ENCODE data around the gene GDF7. TPM values are rescaled to one million over a fixed set of nuclear protein-coding genes. Genes with fewer than 3 reads are reported as not detected.

GDF7 gene
- total and polyA plus RNA-seq, 2 of the 4 experiments (the other 2 are of a cell fraction), result under 0.01 to 0.02 TPM

- H3K79me1 ChIP-seq (ENCODE audit: low read depth in 1 of 2, low read length in 2 of 2), result peaks cover 8 to 13% of the 10 kb centered on the region in 2 experiments; a peak in 3 of 4 replicates
- dilution Hi-C loops (cut with HindIII; ENCODE audit: low sequenced_read_pairs, unreplicated experiment) (no loop called here), intact Hi-C loops (cut with micrococcal nuclease) (no loop called here), in situ Hi-C loops (cut with MboI; ENCODE audit: low sequenced_read_pairs) (loop anchor here (25.0 kb wide), 1 partner anchor 1108 kb away; no protein-coding TSS in a partner anchor)
- no peak overlapping the region for H3K27ac ChIP-seq (ENCODE audit: insufficient read depth, low read length)
- no TSS peak for BruUV-seq (replicated peaks)
- no peak overlapping the region for H3K4me3 ChIP-seq (ENCODE audit: insufficient read depth, low read depth, low read length)
- ChIA-PET CTCF (no interaction called here), POLR2A (ENCODE audit: unreplicated experiment) (no interaction called here)
- no peaks in the 10 kb centered on the region for H3K36me3 ChIP-seq (ENCODE audit: control insufficient read depth, insufficient read depth, low read length)
- H2AK9ac ChIP-seq (replicated peaks; ENCODE audit: low read depth, low read length, poor library complexity), result no peak overlapping the region
- peaks cover 6% of the 10 kb centered on the region for H3K9me1 ChIP-seq (ENCODE audit: insufficient read depth, low read length)
- DNase-seq (no peak), ATAC-seq (ENCODE audit: low read depth) (no peak)
- H3K9ac ChIP-seq (ENCODE audit: low read depth, low read length), result no peak overlapping the region
- peaks cover 31% of the 10 kb centered on the region for H3K27me3 ChIP-seq (ENCODE audit: control insufficient read depth, insufficient read depth, low read length)
- H4K20me1 ChIP-seq (ENCODE audit: insufficient read depth, low read length), result no peaks in the 10 kb centered on the region
- H2AFZ ChIP-seq (replicated peaks; ENCODE audit: low read length, poor library complexity), result no peak overlapping the region
- H3K56ac ChIP-seq (ENCODE audit: extremely low read depth, insufficient read depth, low read length), result no peak overlapping the region
- no peak overlapping the region for H4K91ac ChIP-seq (ENCODE audit: insufficient read depth, low read depth, low read length)
- no peak overlapping the region for H3K14ac ChIP-seq (replicated peaks; ENCODE audit: low read depth, low read length)
- H2BK20ac ChIP-seq (ENCODE audit: low read depth, low read length), result no peak overlapping the region
- WGBS, 2 experiments (ENCODE audit: extremely low coverage in 2 of 2, insufficient read length in 1 of 2), result no CpG with 5 or more reads among the region's 2 CpGs
- no peak overlapping the region for H2BK5ac ChIP-seq (ENCODE audit: low read depth, low read length, poor library complexity, severe bottlenecking)
- no peak overlapping the region for H3K4me2 ChIP-seq (ENCODE audit: low read depth, low read length)
- no peak overlapping the region for H4K5ac ChIP-seq (ENCODE audit: low read depth, low read length)
- H3K4me1 ChIP-seq (ENCODE audit: control insufficient read depth, insufficient read depth, low read length), result peaks cover 7% of the 10 kb centered on the region
- no peak overlapping the region for H3K18ac ChIP-seq (ENCODE audit: low read depth, low read length)
- no peak overlapping the region for H3K23ac ChIP-seq (ENCODE audit: low read depth, low read length)
- H3K4ac ChIP-seq (ENCODE audit: low read depth, low read length), result no peak overlapping the region
- H2BK120ac ChIP-seq (ENCODE audit: low read depth, low read length), result no peak overlapping the region
- TF ChIP-seq MAFK (IDR thresholded peaks at IDR 0.05; ENCODE audit: low read depth, low read length) (no peak), BHLHE40 (IDR thresholded peaks at IDR 0.05; ENCODE audit: low read depth, low read length) (no peak), FOS (IDR thresholded peaks at IDR 0.05; ENCODE audit: low read depth, low read length) (no peak), MAZ (IDR thresholded peaks at IDR 0.05; ENCODE audit: borderline replicate concordance, low read depth, low read length) (no peak)
- no peak overlapping the region for H2BK15ac ChIP-seq (ENCODE audit: low read depth, low read length)
- H3K9me3 ChIP-seq (ENCODE audit: control insufficient read depth, insufficient read depth, low read length), result no peaks in the 10 kb centered on the region
- no peak overlapping the region for H2AK5ac ChIP-seq (ENCODE audit: low read depth, low read length)
- H4K8ac ChIP-seq (ENCODE audit: low read depth in 2 of 2, low read length in 2 of 2), result no peak overlapping the region
Observed at GRCh38 chr2:20654535-20654813, 12.5 kb upstream of the GDF7 start.

Data from IMR-90 (cell line).